Measurements from ENCODE around the gene ME3.

Gene ME3

DNA sequence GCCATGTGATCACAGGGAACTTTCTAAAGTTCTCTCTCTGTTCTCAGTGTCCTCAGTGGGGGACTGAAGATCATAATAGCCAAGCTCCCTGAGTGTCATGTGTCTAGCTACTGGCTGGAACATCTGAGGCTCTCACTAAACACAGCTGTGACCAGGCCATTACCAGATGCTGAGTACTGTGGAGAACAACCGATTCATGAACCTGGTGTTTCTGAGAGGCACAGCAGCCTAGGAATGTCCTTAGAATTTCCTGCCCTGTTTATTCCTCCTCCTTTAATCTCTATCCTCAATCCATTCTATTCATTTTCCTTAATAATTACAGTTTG lies 93.0 kb downstream of the ME3 start:
- 93% methylated on average over 1 of the region's 1 CpG for WGBS
- Histone ChIP-seq H3K9me3 (ENCODE audit: insufficient read depth, low read depth, low read length) (no peaks in the 10 kb centered on the region), H3K27ac (ENCODE audit: low read depth, low read length) (no peak overlapping the region), H3K9ac (ENCODE audit: low read depth, low read length) (no peak overlapping the region), H3K36me3 (ENCODE audit: insufficient read depth, low read length) (no peaks in the 10 kb centered on the region), H3K4me3 (ENCODE audit: low read length) (no peak overlapping the region), H3K4me1 (ENCODE audit: insufficient read depth, low read length) (peaks cover 5% of the 10 kb centered on the region), H3K27me3 (ENCODE audit: insufficient read depth, low read length) (no peaks in the 10 kb centered on the region)

DNA sequence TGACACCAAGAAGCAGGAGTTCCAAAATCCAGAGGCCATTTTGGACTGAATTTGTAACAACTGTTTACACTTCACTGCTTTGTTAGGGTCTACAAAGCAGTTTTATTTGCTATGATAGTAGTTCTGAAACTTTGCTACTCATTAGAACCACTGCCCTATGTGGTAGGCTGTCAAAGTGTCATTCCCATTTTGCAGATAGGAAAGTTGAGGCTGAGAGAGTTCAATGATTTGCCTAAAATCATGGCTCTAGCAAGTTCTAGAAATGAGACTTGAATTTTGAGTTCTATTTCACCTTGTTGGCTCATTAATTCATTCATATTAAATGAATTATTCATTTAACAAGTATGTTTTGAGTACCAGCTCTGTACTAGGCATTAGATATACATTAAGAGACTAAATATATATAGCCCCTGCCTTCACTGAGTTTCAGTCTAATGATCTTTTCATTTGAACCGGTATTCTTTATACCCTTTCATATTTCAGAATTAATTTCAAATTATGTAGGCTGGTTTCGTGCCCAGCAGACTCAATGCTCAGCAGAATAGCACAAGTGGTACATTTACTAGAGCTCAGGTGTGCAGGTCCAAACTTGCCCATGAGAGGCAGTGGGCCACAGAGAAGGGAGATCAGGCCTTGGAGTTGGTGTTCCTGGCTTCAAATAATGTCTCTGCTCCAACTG lies 93.5 kb downstream of the ME3 start:
- Histone ChIP-seq H3K9me3 (ENCODE audit: insufficient read depth, low read depth, low read length) (no peaks in the 10 kb centered on the region), H3K4me1 (ENCODE audit: insufficient read depth, low read length) (peaks cover 5% of the 10 kb centered on the region), H3K27me3 (ENCODE audit: insufficient read depth, low read length) (no peaks in the 10 kb centered on the region), H3K27ac (ENCODE audit: low read depth, low read length) (no peak overlapping the region), H3K4me3 (ENCODE audit: low read length) (no peak overlapping the region), H3K9ac (ENCODE audit: low read depth, low read length) (no peak overlapping the region), H3K36me3 (ENCODE audit: insufficient read depth, low read length) (no peaks in the 10 kb centered on the region)
- WGBS = 91% methylated on average over 2 of the region's 2 CpGs

DNA sequence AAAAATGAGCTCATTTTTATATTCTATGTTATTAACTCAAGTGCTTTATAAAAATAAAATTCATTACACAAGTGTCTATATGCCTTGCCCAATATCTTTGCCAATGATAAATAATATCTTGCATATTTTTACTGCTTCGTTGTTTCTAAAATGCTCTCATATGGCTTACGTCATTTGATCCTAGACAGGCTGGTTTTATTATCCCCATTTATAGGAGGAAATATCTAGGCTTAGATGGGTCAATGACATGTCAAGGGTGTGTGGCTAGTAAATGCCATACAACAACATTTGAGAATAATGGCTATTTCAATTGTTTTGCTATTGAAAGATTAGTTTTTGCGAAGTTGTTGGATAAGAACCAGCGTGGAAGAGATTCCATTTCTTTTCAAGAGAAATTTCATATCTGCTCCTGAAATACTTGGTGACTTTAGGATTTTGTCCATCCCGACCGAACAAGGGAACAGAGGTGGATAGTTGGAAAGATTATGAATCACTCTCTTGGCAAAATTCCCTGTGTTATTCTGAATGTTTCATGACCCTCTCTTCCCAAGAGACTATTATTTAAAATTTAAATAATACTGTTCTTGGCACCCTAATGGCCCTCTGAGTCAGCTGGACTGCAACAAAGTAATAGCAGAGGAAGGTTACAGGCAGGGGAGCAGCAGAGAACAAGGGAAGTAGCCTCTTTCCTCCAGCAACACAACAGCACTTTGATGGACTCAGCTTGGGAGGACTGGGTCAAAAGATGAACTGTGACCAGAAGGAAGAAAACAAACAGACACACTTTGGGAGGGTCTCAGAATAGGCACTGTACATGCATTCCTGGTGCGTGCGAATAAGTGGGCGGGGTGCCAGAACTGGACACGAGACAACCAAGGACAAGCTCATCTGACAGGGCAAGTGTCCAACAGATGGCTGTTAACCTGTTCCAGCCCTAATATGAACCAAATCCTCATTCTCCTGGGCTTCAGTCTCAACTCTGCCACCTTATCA lies 94.5 kb downstream of the ME3 start:
- no peaks in the 10 kb centered on the region for H3K36me3 ChIP-seq (ENCODE audit: insufficient read depth, low read length)
- no peak overlapping the region for H3K4me3 ChIP-seq (ENCODE audit: low read length)
- H3K9me3 ChIP-seq (ENCODE audit: insufficient read depth, low read depth, low read length) = no peaks in the 10 kb centered on the region
- no peak overlapping the region for H3K9ac ChIP-seq (ENCODE audit: low read depth, low read length)
- WGBS = 94% methylated on average over 10 of the region's 10 CpGs
- H3K4me1 ChIP-seq (ENCODE audit: insufficient read depth, low read length) = peaks cover 5% of the 10 kb centered on the region
- H3K27me3 ChIP-seq (ENCODE audit: insufficient read depth, low read length) = no peaks in the 10 kb centered on the region
- no peak overlapping the region for H3K27ac ChIP-seq (ENCODE audit: low read depth, low read length)

DNA sequence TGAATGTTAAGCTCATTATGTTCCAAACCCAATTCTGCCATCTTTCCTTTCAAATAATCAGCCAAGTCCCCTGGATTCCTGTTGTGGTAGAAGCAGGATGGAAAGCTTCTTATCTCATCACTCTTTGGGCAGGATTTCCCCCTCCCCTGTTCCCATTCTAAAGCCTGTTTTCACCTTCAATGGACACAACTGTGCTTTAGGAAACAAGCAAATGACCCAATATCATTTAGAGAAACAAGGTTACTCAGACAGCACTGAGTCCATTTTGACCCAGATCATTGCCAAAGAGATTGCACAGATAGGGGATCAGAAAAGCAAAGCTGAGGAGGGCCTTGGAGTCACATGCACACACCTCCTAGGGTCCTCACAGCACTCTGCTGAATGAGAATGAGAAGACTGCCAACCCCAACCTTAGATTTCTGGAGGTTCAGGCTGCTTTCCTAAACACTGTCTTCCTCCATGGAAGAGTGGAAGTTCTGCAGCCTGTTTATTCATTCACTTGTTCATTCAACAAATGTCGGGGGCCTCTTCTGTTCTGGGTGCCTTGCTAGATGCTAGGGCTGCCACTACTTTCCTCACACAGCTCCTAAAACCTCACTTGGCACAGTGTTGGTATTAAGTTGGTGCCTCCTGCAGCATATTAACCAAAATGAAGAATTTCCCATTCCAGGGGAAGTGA lies 95.3 kb downstream of the ME3 start:
- Histone ChIP-seq H3K27ac (ENCODE audit: low read depth, low read length) (no peak overlapping the region), H3K27me3 (ENCODE audit: insufficient read depth, low read length) (no peaks in the 10 kb centered on the region), H3K36me3 (ENCODE audit: insufficient read depth, low read length) (no peaks in the 10 kb centered on the region), H3K9ac (ENCODE audit: low read depth, low read length) (no peak overlapping the region), H3K4me1 (ENCODE audit: insufficient read depth, low read length) (peaks cover under 1% of the 10 kb centered on the region; the same call in 1 of the 2 replicates), H3K9me3 (ENCODE audit: insufficient read depth, low read depth, low read length) (no peaks in the 10 kb centered on the region), H3K4me3 (ENCODE audit: low read length) (no peak overlapping the region)
- 83% methylated on average over 1 of the region's 1 CpG for WGBS

DNA sequence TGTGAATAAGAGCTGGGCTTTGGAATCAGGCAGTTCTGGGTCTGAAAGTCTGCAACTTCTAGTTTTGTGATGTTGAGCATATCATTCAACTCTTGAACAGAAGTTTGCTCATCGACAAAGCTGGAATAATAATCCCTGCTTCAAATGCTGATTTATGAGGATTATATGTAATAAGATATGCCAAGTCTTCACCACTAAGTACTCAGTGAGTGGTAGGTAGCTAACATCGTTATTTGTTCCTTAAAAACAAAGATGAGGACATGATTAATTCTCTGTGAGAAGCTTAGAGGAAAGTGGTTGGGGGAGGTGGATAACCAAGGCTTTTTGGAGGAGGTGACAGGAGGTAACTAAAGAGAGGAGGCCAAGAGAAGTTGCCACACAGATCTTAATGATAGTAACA lies 96.5 kb downstream of the ME3 start:
- no peaks in the 10 kb centered on the region for H3K36me3 ChIP-seq (ENCODE audit: insufficient read depth, low read length)
- peaks cover 4% of the 10 kb centered on the region; the same call in 1 of the 2 replicates for H3K4me1 ChIP-seq (ENCODE audit: insufficient read depth, low read length)
- no peaks in the 10 kb centered on the region for H3K9me3 ChIP-seq (ENCODE audit: insufficient read depth, low read depth, low read length)
- H3K27me3 ChIP-seq (ENCODE audit: insufficient read depth, low read length) = no peaks in the 10 kb centered on the region
- no peak overlapping the region for H3K27ac ChIP-seq (ENCODE audit: low read depth, low read length)
- 89% methylated on average over 2 of the region's 2 CpGs for WGBS
- H3K4me3 ChIP-seq (ENCODE audit: low read length) = no peak overlapping the region
- no peak overlapping the region for H3K9ac ChIP-seq (ENCODE audit: low read depth, low read length)

DNA sequence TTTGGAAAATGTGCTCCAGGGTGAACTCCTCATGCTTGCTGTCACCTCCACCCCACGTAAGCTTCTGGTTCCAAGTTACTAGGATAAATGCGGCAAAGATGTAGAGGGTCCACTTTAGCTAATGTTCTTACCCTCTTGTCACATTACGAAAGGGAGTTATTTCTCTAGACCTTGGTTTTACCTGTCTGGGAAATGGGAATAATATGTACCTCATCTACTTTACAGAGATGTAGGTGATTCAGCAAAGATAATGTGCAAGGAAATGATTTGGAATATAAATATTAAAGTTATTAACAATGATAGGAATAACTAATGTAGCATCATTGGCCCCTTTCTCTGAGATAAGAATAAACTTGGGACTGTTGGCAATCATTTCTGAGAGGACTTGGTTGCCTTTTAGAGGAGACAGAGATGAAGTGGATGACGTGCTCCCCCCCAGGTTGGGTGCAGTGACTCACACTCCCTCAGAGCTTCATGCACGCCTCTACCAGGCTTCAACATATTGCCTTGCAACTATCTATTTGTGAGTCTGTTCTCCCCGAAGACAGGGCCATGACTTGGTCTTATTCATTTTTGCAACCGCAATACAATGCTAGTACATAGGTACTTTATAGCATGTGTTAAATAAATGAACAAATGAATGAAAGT lies 97.1 kb downstream of the ME3 start:
- Histone ChIP-seq H3K27me3 (ENCODE audit: insufficient read depth, low read length) (no peaks in the 10 kb centered on the region), H3K4me3 (ENCODE audit: low read length) (no peak overlapping the region), H3K9ac (ENCODE audit: low read depth, low read length) (no peak overlapping the region), H3K27ac (ENCODE audit: low read depth, low read length) (no peak overlapping the region), H3K4me1 (ENCODE audit: insufficient read depth, low read length) (peaks cover 4% of the 10 kb centered on the region; the same call in 1 of the 2 replicates), H3K9me3 (ENCODE audit: insufficient read depth, low read depth, low read length) (no peaks in the 10 kb centered on the region), H3K36me3 (ENCODE audit: insufficient read depth, low read length) (no peaks in the 10 kb centered on the region)
- 97% methylated on average over 6 of the region's 7 CpGs for WGBS

DNA sequence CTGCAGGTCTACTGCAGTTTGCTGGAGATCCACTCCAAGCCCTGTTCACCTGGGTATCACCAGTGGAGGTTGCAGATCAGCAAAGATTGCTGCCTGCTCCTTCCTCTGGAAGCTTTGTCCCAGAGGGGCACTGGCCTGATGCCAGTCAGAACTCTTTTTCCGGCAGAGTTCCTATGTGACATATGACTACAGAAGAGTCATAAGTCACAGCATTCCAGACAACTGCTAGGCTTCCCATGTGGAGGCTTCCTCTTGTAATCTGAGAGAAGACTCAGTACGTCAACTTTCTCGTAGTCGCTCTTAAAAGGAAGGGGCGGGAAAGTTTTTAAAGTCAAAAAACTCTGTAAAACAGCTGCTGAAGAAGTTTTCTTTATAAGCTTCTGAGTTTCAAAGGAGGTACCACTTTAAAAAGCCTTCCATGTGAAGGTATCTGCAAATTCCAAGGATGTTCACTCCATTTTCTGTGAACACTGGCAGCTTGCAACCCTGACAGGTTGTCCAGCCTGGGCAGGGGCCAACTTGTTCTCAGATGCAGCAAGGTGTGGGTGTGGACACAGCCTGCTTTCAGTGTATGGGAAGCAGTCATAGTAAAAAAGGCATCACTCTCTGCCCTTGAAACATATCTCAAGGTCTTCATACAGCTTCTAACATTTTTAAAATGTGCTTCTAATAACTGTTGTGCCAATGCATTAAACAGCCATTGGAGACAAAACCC lies 97.8 kb downstream of the ME3 start:
- 83% methylated on average over 5 of the region's 5 CpGs for WGBS
- Histone ChIP-seq H3K27me3 (ENCODE audit: insufficient read depth, low read length) (no peaks in the 10 kb centered on the region), H3K27ac (ENCODE audit: low read depth, low read length) (no peak overlapping the region), H3K36me3 (ENCODE audit: insufficient read depth, low read length) (no peaks in the 10 kb centered on the region), H3K9me3 (ENCODE audit: insufficient read depth, low read depth, low read length) (no peaks in the 10 kb centered on the region), H3K4me1 (ENCODE audit: insufficient read depth, low read length) (peaks cover 4% of the 10 kb centered on the region; the same call in 1 of the 2 replicates), H3K9ac (ENCODE audit: low read depth, low read length) (no peak overlapping the region), H3K4me3 (ENCODE audit: low read length) (no peak overlapping the region)

DNA sequence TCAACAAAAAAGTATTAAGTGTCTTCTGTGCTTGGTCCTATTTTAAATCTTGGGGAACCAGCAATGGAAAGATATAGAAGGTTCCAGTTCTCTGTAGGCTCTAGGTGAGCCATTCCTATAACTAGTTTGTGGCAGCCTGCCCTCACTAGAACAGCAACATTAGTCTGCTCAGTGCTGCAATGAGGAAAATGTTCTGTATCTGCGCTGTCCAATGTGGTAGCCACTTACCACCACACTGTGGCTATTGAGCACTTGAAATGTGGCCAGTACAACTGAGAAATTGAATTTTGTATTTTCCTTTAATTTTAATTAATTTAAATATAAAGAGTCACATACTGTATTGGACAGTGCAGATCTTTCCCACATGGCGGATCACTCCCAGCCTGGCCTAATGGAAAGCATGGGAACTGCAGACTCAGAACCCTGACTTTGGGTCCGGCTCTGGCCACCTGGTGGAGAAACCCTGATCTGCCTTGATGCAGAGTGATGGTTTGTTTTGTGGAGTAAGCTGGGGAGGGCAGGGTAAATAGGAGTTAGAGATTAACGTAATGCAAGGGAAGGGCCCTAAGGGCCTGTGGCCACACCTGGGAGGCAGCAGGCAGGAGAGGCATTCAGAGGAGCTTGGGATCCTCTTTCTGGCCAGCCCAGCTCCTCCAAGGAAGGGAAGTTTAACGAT lies 101.0 kb downstream of the ME3 start:
- H3K27ac ChIP-seq (ENCODE audit: low read depth, low read length) = peak overlapping the region; percentile 28; the same call in 1 of the 2 replicates
- no peaks in the 10 kb centered on the region for H3K9me3 ChIP-seq (ENCODE audit: insufficient read depth, low read depth, low read length)
- no peak overlapping the region for H3K9ac ChIP-seq (ENCODE audit: low read depth, low read length)
- 49% methylated on average over 5 of the region's 5 CpGs for WGBS
- H3K36me3 ChIP-seq (ENCODE audit: insufficient read depth, low read length) = no peaks in the 10 kb centered on the region
- H3K27me3 ChIP-seq (ENCODE audit: insufficient read depth, low read length) = no peaks in the 10 kb centered on the region
- H3K4me1 ChIP-seq (ENCODE audit: insufficient read depth, low read length) = peaks cover 4% of the 10 kb centered on the region; the same call in 1 of the 2 replicates
- no peak overlapping the region for H3K4me3 ChIP-seq (ENCODE audit: low read length)

DNA sequence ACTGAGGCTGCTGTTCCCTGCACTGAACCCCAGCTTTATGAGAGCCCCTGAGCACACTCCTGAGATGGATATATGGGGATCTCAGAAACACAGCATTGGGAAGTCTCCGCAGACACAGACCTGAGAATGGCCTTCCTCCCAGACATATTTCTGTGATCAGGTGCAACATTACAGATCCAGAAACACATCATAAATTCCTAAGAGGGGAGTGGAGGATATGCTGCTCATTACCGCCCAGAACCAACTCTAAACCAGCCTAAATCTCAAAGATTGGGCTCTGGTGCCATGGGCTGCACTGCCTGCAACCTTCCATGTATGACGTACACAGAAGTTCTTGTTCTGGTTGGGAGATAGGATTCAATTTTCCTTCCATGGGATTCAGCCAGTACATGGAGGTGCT lies 102.0 kb downstream of the ME3 start:
- no peak overlapping the region for H3K9ac ChIP-seq (ENCODE audit: low read depth, low read length)
- 93% methylated on average over 3 of the region's 3 CpGs for WGBS
- peaks cover 4% of the 10 kb centered on the region; the same call in 1 of the 2 replicates for H3K4me1 ChIP-seq (ENCODE audit: insufficient read depth, low read length)
- H3K9me3 ChIP-seq (ENCODE audit: insufficient read depth, low read depth, low read length) = no peaks in the 10 kb centered on the region
- H3K27me3 ChIP-seq (ENCODE audit: insufficient read depth, low read length) = no peaks in the 10 kb centered on the region
- no peaks in the 10 kb centered on the region for H3K36me3 ChIP-seq (ENCODE audit: insufficient read depth, low read length)
- no peak overlapping the region for H3K4me3 ChIP-seq (ENCODE audit: low read length)
- no peak overlapping the region for H3K27ac ChIP-seq (ENCODE audit: low read depth, low read length)

DNA sequence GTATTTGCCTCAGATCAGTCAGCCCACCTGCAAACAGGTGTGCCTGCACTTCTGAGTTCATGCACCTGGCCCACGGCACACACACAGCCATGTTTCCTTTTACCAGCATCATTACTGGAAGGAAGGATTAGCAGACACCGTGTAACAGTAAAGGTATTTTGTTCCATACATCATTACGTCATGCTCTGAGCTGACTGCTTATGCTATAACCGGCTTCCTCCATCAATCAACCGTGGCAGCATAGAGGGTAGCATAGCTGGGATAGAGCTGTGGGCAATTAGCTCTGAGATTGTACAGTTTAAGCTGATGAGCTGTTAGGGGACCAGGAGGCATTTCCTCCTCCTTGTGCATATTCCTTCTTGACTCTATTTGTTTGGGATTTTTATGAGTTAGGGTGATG lies 102.4 kb downstream of the ME3 start:
- H3K36me3 ChIP-seq (ENCODE audit: insufficient read depth, low read length) = no peaks in the 10 kb centered on the region
- no peaks in the 10 kb centered on the region for H3K9me3 ChIP-seq (ENCODE audit: insufficient read depth, low read depth, low read length)
- H3K27ac ChIP-seq (ENCODE audit: low read depth, low read length) = no peak overlapping the region
- H3K4me1 ChIP-seq (ENCODE audit: insufficient read depth, low read length) = peaks cover 4% of the 10 kb centered on the region; the same call in 1 of the 2 replicates
- H3K4me3 ChIP-seq (ENCODE audit: low read length) = no peak overlapping the region
- no peaks in the 10 kb centered on the region for H3K27me3 ChIP-seq (ENCODE audit: insufficient read depth, low read length)
- WGBS = 88% methylated on average over 5 of the region's 5 CpGs
- no peak overlapping the region for H3K9ac ChIP-seq (ENCODE audit: low read depth, low read length)

All from HUES64 (cell line).